ENCODE data around the gene LRFN2.

DNA sequence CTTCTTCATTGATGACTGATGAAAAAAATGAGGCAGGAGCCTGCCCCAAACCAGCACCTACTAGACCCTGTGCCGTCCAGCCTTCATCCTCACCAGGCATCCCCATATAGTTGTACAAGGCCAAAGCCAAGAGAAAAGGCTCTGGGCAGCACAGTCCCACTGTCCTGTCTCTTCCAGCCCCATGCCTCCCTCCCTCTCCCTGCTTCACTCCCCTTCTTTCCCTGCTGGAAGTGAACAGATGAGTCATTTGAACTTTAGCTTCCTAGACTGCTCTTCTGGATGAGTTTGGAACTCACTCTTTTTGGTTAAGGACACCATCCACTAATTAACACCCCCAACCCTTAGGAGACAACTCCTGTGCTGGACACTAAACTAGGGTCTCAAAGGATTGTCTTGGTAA is 235.2 kb downstream of the LRFN2 start:
- TF ChIP-seq, protein P1, sequence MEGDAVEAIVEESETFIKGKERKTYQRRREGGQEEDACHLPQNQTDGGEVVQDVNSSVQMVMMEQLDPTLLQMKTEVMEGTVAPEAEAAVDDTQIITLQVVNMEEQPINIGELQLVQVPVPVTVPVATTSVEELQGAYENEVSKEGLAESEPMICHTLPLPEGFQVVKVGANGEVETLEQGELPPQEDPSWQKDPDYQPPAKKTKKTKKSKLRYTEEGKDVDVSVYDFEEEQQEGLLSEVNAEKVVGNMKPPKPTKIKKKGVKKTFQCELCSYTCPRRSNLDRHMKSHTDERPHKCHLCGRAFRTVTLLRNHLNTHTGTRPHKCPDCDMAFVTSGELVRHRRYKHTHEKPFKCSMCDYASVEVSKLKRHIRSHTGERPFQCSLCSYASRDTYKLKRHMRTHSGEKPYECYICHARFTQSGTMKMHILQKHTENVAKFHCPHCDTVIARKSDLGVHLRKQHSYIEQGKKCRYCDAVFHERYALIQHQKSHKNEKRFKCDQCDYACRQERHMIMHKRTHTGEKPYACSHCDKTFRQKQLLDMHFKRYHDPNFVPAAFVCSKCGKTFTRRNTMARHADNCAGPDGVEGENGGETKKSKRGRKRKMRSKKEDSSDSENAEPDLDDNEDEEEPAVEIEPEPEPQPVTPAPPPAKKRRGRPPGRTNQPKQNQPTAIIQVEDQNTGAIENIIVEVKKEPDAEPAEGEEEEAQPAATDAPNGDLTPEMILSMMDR (IDR thresholded peaks at IDR 0.05; ENCODE audit: low read depth, low read length, poor library complexity, severe bottlenecking) = no peak
- no peak for TF ChIP-seq EZH2phosphoT487 (IDR thresholded peaks at IDR 0.05; ENCODE audit: borderline replicate concordance, low read length)
